Colonic mucosa (tissue), 4 donors: Measurements from ENCODE around the gene RBMS2. TPM values are rescaled to one million over a fixed set of nuclear protein-coding genes. Genes with fewer than 3 reads are reported as not detected.

ENCODE experiments used
- DNase-seq: peaks from one replicate; pipeline ENCODE4 v3.0.0-alpha.2; 2020
- H3K27ac ChIP-seq: fragments of 200-600 bp; one replicate; pipeline ENCODE4 v1.8.0; 2021
- H3K27me3 ChIP-seq: fragments of 200-600 bp; one replicate; pipeline ENCODE4 v1.8.0; 2021
- H3K36me3 ChIP-seq: fragments of 200-600 bp; one replicate; pipeline ENCODE4 v1.8.0; 2021
- H3K4me1 ChIP-seq: fragments of 200-600 bp; one replicate; pipeline ENCODE4 v1.8.0; 2021; ENCODE audit warnings: mild to moderate bottlenecking
- H3K4me3 ChIP-seq: fragments of 200-600 bp; one replicate; pipeline ENCODE4 v1.8.0; 2021
- H3K9ac ChIP-seq, 2 donors: one replicate each; pipeline ENCODE4 v1.7.0; 2013; ENCODE audit warnings: control low read depth in 2 of 2, low read depth in 2 of 2, low read length in 2 of 2
- H3K9me3 ChIP-seq: fragments of 200-600 bp; one replicate; pipeline ENCODE4 v1.8.0; 2021
- CTCF ChIP-seq: fragments of 200-600 bp; IDR thresholded peaks from one replicate; pipeline ENCODE4 v1.8.0; 2022; ENCODE audit warnings: antibody characterized with exemption, mild to moderate bottlenecking
- intact Hi-C: fragments of 100-400 bp; cut with DNase I; formaldehyde crosslinking; loops from one replicate; pipeline ENCODE4 v1.14.1; 2022
- total RNA-seq, 2 donors: library from RNA; stranded (reverse); fragmentation: NEBNext Ultra II Directional in 1 of 2; extraction: Animal tissue kit (Norgen Biotek cat#: 25700) in 1 of 2; gene quantifications; one replicate each; pipeline ENCODE4 v1.2.1, GENCODE V29; 2021
- donor health status: healthy.
- donor health status: DM: no; HTN: no; CAD: no.
- donor health status: DM: no; HTN: no; CAD: no.

The RBMS2 gene
- total RNA-seq, 2 donors from 2014 or later, result 16.8 to 42.7 TPM

DNA sequence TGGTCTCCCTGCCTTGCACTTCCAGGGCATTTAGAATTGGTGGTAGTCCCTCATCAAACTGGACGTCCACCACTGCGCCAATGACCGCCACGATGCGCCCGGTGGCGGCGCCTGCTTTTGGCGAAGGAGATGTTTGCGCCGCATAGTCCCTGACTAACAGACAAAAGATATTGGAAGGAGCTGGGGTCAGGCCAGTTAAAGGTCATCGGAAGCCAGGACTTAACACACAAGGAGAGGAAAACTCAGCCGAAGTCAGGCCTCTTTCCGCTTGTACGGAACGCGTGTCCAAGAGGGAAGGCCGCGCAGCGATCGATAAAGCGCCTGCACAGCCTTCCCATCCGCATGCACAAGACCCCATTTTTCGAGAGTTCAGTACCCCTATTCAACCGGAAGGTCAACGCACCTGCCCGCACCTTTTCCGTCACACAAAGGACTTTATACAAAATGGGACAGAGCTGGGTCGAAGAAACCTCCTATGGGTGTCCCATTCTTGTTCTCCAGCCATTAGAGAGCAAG lies 123.6 kb downstream of the RBMS2 start:
- peaks cover 6% of the 10 kb centered on the region for H3K36me3 ChIP-seq
- peaks cover 8% of the 10 kb centered on the region for H3K4me1 ChIP-seq
- TF ChIP-seq CTCF, result no peak
- peak overlapping the region; percentile 89 for H3K4me3 ChIP-seq
- intact Hi-C loops, result loop anchor here (10.0 kb wide), 1 partner anchor 80 kb away; the partner anchor contains the start of gene NACA
- peak overlapping the region; percentile 96 to 100 for H3K9ac ChIP-seq
- peak overlapping the region; percentile 87 for H3K27ac ChIP-seq
- no peaks in the 10 kb centered on the region for H3K9me3 ChIP-seq
- no peak for DNase-seq
- no peaks in the 10 kb centered on the region for H3K27me3 ChIP-seq

Other genes starting within 250 kb of the RBMS2 start
- 100 to 1,000 TPM; 367 to 437 TPM for gene CS, start 221.5 kb upstream of the RBMS2 start, total RNA-seq
- gene CNPY2, start 205.8 kb upstream of the RBMS2 start, total RNA-seq, result 100 to 1,000 TPM in 1 of 2 donors, 10 to 100 TPM in 1; 76.8 to 144 TPM
- 10 to 100 TPM; 48.1 to 68.0 TPM for gene PAN2, start 187.8 kb upstream of the RBMS2 start, total RNA-seq
- under 1 TPM in 1 of 2 donors, not detected in 1; 0.27 TPM for gene IL23A, start 182.9 kb upstream of the RBMS2 start, total RNA-seq
- gene STAT2, start 161.7 kb upstream of the RBMS2 start, total RNA-seq, result 10 to 100 TPM; 62.6 to 63.2 TPM
- gene APOF, start 159.0 kb upstream of the RBMS2 start, total RNA-seq, result under 1 TPM in 1 of 2 donors, not detected in 1; 0.15 TPM
- gene TIMELESS, start 72.4 kb upstream of the RBMS2 start, total RNA-seq, result 10 to 100 TPM in 1 of 2 donors, 1 to 10 TPM in 1; 9.1 to 36.4 TPM
- gene MIP, start 67.2 kb upstream of the RBMS2 start, total RNA-seq, result not detected
- gene SPRYD4, start 53.2 kb upstream of the RBMS2 start, total RNA-seq, result 1 to 10 TPM; 4.0 to 4.2 TPM
- 1 to 10 TPM; 1.7 to 3.0 TPM for gene GLS2, start 33.7 kb upstream of the RBMS2 start, total RNA-seq
- 10 to 100 TPM; 85.8 to 99.2 TPM for gene BAZ2A, start 108.5 kb downstream of the RBMS2 start, total RNA-seq
- gene ATP5F1B, start 124.2 kb downstream of the RBMS2 start, total RNA-seq, result 1,000 to 10,000 TPM; 1,505 to 1,554 TPM
- 100 to 1,000 TPM; 242 to 303 TPM for gene PTGES3, start 166.5 kb downstream of the RBMS2 start, total RNA-seq
- gene NACA, start 203.5 kb downstream of the RBMS2 start, total RNA-seq, result 100 to 1,000 TPM; 622 to 763 TPM
- 10 to 100 TPM in 1 of 2 donors, 1 to 10 TPM in 1; 6.5 to 18.6 TPM for gene PRIM1, start 230.5 kb downstream of the RBMS2 start, total RNA-seq
- 1 to 10 TPM; 2.0 to 5.8 TPM for gene HSD17B6, start 241.5 kb downstream of the RBMS2 start, total RNA-seq